Fibroblast of skin of right biceps (primary cell): Measurements from ENCODE around the gene MEFV.
A peak's percentile ranks its signal among the peaks of the same experiment; 100 is the strongest.
"Not testable (repeated sequence)": the region's sequence is repeated elsewhere in the genome, so short reads cannot be mapped to it uniquely, and the experiment has no call there.

Experiments used
- DNase-seq: peaks from one replicate; pipeline ENCODE4 v3.0.0-alpha.2; 2013

Gene MEFV

GRCh38 chr16:3214904-3215600 is 41.4 kb downstream of the MEFV start:
- peak; percentile 11 for DNase-seq

GRCh38 chr16:3212567-3212966 is 43.9 kb downstream of the MEFV start:
- no peak for DNase-seq

- no peak for DNase-seq
Observed at GRCh38 chr16:3212006-3212405, 44.4 kb downstream of the MEFV start.

GRCh38 chr16:3207086-3207953 is 49.1 kb downstream of the MEFV start:
- no peak for DNase-seq

GRCh38 chr16:3205939-3206338 is 50.5 kb downstream of the MEFV start:
- DNase-seq, result not testable (repeated sequence)

- no peak for DNase-seq
Observed at GRCh38 chr16:3202903-3203539, 53.4 kb downstream of the MEFV start.

GRCh38 chr16:3198334-3199072 is 57.9 kb downstream of the MEFV start:
- DNase-seq, result no peak

GRCh38 chr16:3197694-3198333 is 58.6 kb downstream of the MEFV start:
- DNase-seq, result not testable (repeated sequence)

GRCh38 chr16:3195975-3196374 is 60.5 kb downstream of the MEFV start:
- DNase-seq, result no peak

GRCh38 chr16:3194792-3195191 is 61.6 kb downstream of the MEFV start:
- DNase-seq, result no peak

- DNase-seq, result no peak
Observed at GRCh38 chr16:3193221-3194212, 62.9 kb downstream of the MEFV start.

- DNase-seq, result no peak
Observed at GRCh38 chr16:3192476-3193019, 63.9 kb downstream of the MEFV start.
